PC-3 (cell line): ENCODE data around the gene PAWR.

Experiments used
- CTCF ChIP-seq: fragments of 300-600 bp; sonication (generic); conservative IDR thresholded peaks from 2 replicates; pipeline ENCODE4 v1.5.1; 2017; ENCODE audit warnings: antibody characterized with exemption, low read depth, mild to moderate bottlenecking, low read length
- EZH2 ChIP-seq: fragments of 300-600 bp; sonication (generic); IDR thresholded peaks from one replicate; pipeline ENCODE4 v1.6.1; 2017; ENCODE audit warnings: antibody characterized with exemption, mild to moderate bottlenecking, low read length; ENCODE audit not compliant: unreplicated experiment
- EZH2phosphoT487 ChIP-seq: fragments of 300-600 bp; sonication (generic); IDR thresholded peaks from 2 replicates; pipeline ENCODE4 v1.6.1; 2018; ENCODE audit warnings: mild to moderate bottlenecking, antibody characterized with exemption, low read length, borderline replicate concordance

- TF ChIP-seq CTCF (no peak), EZH2 (no peak), EZH2phosphoT487 (no peak)
Measured at GRCh38 chr12:79592865-79593264, 97.9 kb downstream of the PAWR start.
